HUES6 (cell line): ENCODE results near the gene NINJ2.

Experiments
- H3K27ac ChIP-seq: 2 replicates; pipeline ENCODE4 v1.7.0; 2013; ENCODE audit warnings: low read depth, mild to moderate bottlenecking, low read length, inconsistent platforms
- H3K27me3 ChIP-seq: 2 replicates; pipeline ENCODE4 v1.6.1; 2013; ENCODE audit warnings: low read length; ENCODE audit not compliant: control insufficient read depth, insufficient read depth
- H3K36me3 ChIP-seq: 2 replicates; pipeline ENCODE4 v1.6.1; 2013; ENCODE audit warnings: low read length; ENCODE audit not compliant: control insufficient read depth, insufficient read depth
- H3K4me1 ChIP-seq: 2 replicates; pipeline ENCODE4 v1.6.1; 2013; ENCODE audit warnings: low read length; ENCODE audit not compliant: control insufficient read depth, insufficient read depth
- H3K4me3 ChIP-seq: 2 replicates; pipeline ENCODE4 v1.5.1; 2013; ENCODE audit warnings: low read depth, low read length
- H3K9ac ChIP-seq: one replicate; pipeline ENCODE4 v1.6.1; 2013; ENCODE audit warnings: mild to moderate bottlenecking, low read length
- H3K9me3 ChIP-seq: 2 replicates; pipeline ENCODE4 v1.6.1; 2013; ENCODE audit warnings: low read depth, low read length; ENCODE audit not compliant: control insufficient read depth, insufficient read depth

The NINJ2 gene

GRCh38 chr12:563250-563781 is 99.9 kb downstream of the NINJ2 start:
- Histone ChIP-seq H3K27ac (no peak overlapping the region), H3K4me3 (no peak overlapping the region)

GRCh38 chr12:562634-563033 is 100.6 kb downstream of the NINJ2 start:
- no peaks in the 10 kb centered on the region; the same call in 1 of the 2 replicates for H3K4me1 ChIP-seq
- no peak overlapping the region for H3K9ac ChIP-seq
- no peaks in the 10 kb centered on the region for H3K9me3 ChIP-seq
- no peak overlapping the region for H3K4me3 ChIP-seq
- H3K27me3 ChIP-seq, result no peaks in the 10 kb centered on the region
- H3K27ac ChIP-seq, result no peak overlapping the region
- peaks cover 2% of the 10 kb centered on the region; the same call in 1 of the 2 replicates for H3K36me3 ChIP-seq

More at GRCh38 chr12:563250-563781, 99.9 kb downstream of the NINJ2 start:
- Histone ChIP-seq H3K4me1 (no peaks in the 10 kb centered on the region; the same call in 1 of the 2 replicates), H3K9ac (no peak overlapping the region), H3K36me3 (peaks cover 2% of the 10 kb centered on the region; the same call in 1 of the 2 replicates), H3K9me3 (no peaks in the 10 kb centered on the region), H3K27me3 (no peaks in the 10 kb centered on the region)

- H3K27ac ChIP-seq, result no peak overlapping the region
- H3K4me1 ChIP-seq, result no peaks in the 10 kb centered on the region; the same call in 1 of the 2 replicates
- H3K4me3 ChIP-seq, result no peak overlapping the region
- H3K9me3 ChIP-seq, result no peaks in the 10 kb centered on the region
- H3K36me3 ChIP-seq, result peaks cover 2% of the 10 kb centered on the region; the same call in 1 of the 2 replicates
- no peaks in the 10 kb centered on the region for H3K27me3 ChIP-seq
- no peak overlapping the region for H3K9ac ChIP-seq
Observed at GRCh38 chr12:561908-562593, 101.2 kb downstream of the NINJ2 start.

- Histone ChIP-seq H3K4me3 (no peak overlapping the region), H3K4me1 (no peaks in the 10 kb centered on the region; the same call in 1 of the 2 replicates), H3K27ac (no peak overlapping the region), H3K9me3 (no peaks in the 10 kb centered on the region), H3K36me3 (peaks cover 4% of the 10 kb centered on the region; the same call in 1 of the 2 replicates), H3K27me3 (no peaks in the 10 kb centered on the region), H3K9ac (no peak overlapping the region)
Observed at GRCh38 chr12:561391-561705, 101.9 kb downstream of the NINJ2 start.

- H3K4me3 ChIP-seq, result no peak overlapping the region
- no peaks in the 10 kb centered on the region for H3K9me3 ChIP-seq
Observed at GRCh38 chr12:560691-561390, 102.4 kb downstream of the NINJ2 start.

GRCh38 chr12:559906-560455 is 103.3 kb downstream of the NINJ2 start:
- H3K27ac ChIP-seq, result no peak overlapping the region
- no peaks in the 10 kb centered on the region; the same call in 1 of the 2 replicates for H3K4me1 ChIP-seq
- H3K9me3 ChIP-seq, result no peaks in the 10 kb centered on the region
- H3K4me3 ChIP-seq, result no peak overlapping the region
- peaks cover 7% of the 10 kb centered on the region; the same call in 1 of the 2 replicates for H3K36me3 ChIP-seq
- no peak overlapping the region for H3K9ac ChIP-seq
- H3K27me3 ChIP-seq, result no peaks in the 10 kb centered on the region

More at GRCh38 chr12:560691-561390, 102.4 kb downstream of the NINJ2 start:
- Histone ChIP-seq H3K36me3 (peaks cover 5% of the 10 kb centered on the region; the same call in 1 of the 2 replicates), H3K9ac (no peak overlapping the region), H3K4me1 (no peaks in the 10 kb centered on the region; the same call in 1 of the 2 replicates), H3K27ac (no peak overlapping the region), H3K27me3 (no peaks in the 10 kb centered on the region)

- no peak overlapping the region for H3K9ac ChIP-seq
Observed at GRCh38 chr12:559208-559905, 103.9 kb downstream of the NINJ2 start.

GRCh38 chr12:558580-558979 is 104.7 kb downstream of the NINJ2 start:
- H3K27ac ChIP-seq, result no peak overlapping the region
- no peaks in the 10 kb centered on the region for H3K27me3 ChIP-seq
- H3K9me3 ChIP-seq, result no peaks in the 10 kb centered on the region
- no peak overlapping the region for H3K4me3 ChIP-seq
- no peak overlapping the region for H3K9ac ChIP-seq
- H3K4me1 ChIP-seq, result no peaks in the 10 kb centered on the region; the same call in 1 of the 2 replicates
- peaks cover 10% of the 10 kb centered on the region for H3K36me3 ChIP-seq

More at GRCh38 chr12:559208-559905, 103.9 kb downstream of the NINJ2 start:
- H3K36me3 ChIP-seq, result peaks cover 7% of the 10 kb centered on the region; the same call in 1 of the 2 replicates
- no peak overlapping the region for H3K4me3 ChIP-seq
- H3K27me3 ChIP-seq, result no peaks in the 10 kb centered on the region
- H3K4me1 ChIP-seq, result no peaks in the 10 kb centered on the region; the same call in 1 of the 2 replicates
- no peak overlapping the region for H3K27ac ChIP-seq
- H3K9me3 ChIP-seq, result no peaks in the 10 kb centered on the region

GRCh38 chr12:556498-556897 is 106.7 kb downstream of the NINJ2 start:
- H3K27ac ChIP-seq, result no peak overlapping the region
- no peaks in the 10 kb centered on the region for H3K9me3 ChIP-seq
- H3K9ac ChIP-seq, result no peak overlapping the region
- no peaks in the 10 kb centered on the region for H3K4me1 ChIP-seq
- peaks cover 30% of the 10 kb centered on the region for H3K36me3 ChIP-seq
- H3K4me3 ChIP-seq, result no peak overlapping the region
- no peaks in the 10 kb centered on the region for H3K27me3 ChIP-seq

- Histone ChIP-seq H3K27me3 (no peaks in the 10 kb centered on the region), H3K36me3 (peaks cover 40% of the 10 kb centered on the region), H3K9ac (no peak overlapping the region), H3K4me1 (no peaks in the 10 kb centered on the region), H3K9me3 (no peaks in the 10 kb centered on the region), H3K27ac (no peak overlapping the region), H3K4me3 (no peak overlapping the region)
Observed at GRCh38 chr12:554001-554285, 109.3 kb downstream of the NINJ2 start.
